Astrocyte (in vitro differentiated cells and primary cell): ENCODE measurements around the gene STC2.

ENCODE experiments used
- CTCF ChIP-seq: IDR thresholded peaks from 2 replicates; pipeline ENCODE4 v1.5.1; 2011; ENCODE audit warnings: low read depth, mild to moderate bottlenecking, inconsistent platforms, low read length, moderate library complexity; ENCODE audit not compliant: insufficient read depth
- EZH2 ChIP-seq: IDR thresholded peaks from 2 replicates; pipeline ENCODE4 v1.6.1; 2012; ENCODE audit warnings: mild to moderate bottlenecking, low read length, inconsistent platforms; ENCODE audit not compliant: insufficient read depth

GRCh38 chr5:173279166-173279565 lies 49.0 kb downstream of the STC2 start:
- TF ChIP-seq CTCF = no peak
- TF ChIP-seq EZH2 = no peak
